ENCODE results near the gene PARP16. TPM values are rescaled to one million over a fixed set of nuclear protein-coding genes. Genes with fewer than 3 reads are reported as not detected.

PARP16 gene
- total and polyA plus RNA-seq, 9 of the 15 experiments (the other 6 are each of a cell fraction or from before 2014, with no cell fraction given), result 3.0 to 9.9 (median 5.8) TPM

DNA sequence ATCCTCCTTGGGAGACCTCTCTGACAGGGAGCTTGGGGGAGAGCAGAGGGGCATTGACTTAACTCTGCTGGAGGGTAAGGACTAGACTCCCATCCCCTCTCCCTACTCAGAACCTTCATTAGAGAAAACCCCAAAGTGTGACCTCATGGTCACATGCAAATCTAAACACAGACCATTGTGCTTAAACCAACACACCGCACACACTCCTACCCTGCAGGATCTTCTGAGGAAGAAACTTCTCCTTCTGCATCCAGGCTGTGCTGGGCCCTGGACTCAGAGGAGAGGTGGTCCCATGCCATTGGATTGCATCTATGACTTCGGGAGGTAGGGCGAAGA is 805 bp upstream of the PARP16 start:
- H3K9ac ChIP-seq (ENCODE audit: insufficient read depth in 1 of 2, low read depth in 2 of 2, low read length in 2 of 2), result peak overlapping the region; percentile 55 to 89; a peak in 3 of 4 replicates
- POLR2A ChIA-PET, result interaction anchor here (0.7 to 8.4 kb wide), 6 partner anchors 9 to 66 kb away, joined by 3 to 91 read pairs (median 5); partner anchors contain the start of genes RNU5A-1 and RNU5B-1
- H3K4me3 ChIP-seq, result no peak overlapping the region
- TF ChIP-seq ZNF445 (CRISPR knock-in tag; IDR thresholded peaks at IDR 0.05; ENCODE audit: low read depth) (no peak), BHLHE40 (IDR thresholded peaks at IDR 0.05; ENCODE audit: low read length) (0 out of 2 replicates have a peak, but pooled peaks have one; percentile 30), MAX (CRISPR knock-in tag; IDR thresholded peaks at IDR 0.05) (no peak), PHTF2 (CRISPR knock-in tag; IDR thresholded peaks at IDR 0.05) (no peak), ATF3 (IDR thresholded peaks at IDR 0.05) (peak; percentile 40; the same call in 1 of the 2 replicates), ATF3 (CRISPR knock-in tag; conservative IDR thresholded peaks at IDR 0.05) (no peak), JUND (IDR thresholded peaks at IDR 0.05; ENCODE audit: borderline replicate concordance, low read depth, low read length) (peak; percentile 23; the same call in 1 of the 2 replicates), JUND (tag; IDR thresholded peaks at IDR 0.05; ENCODE audit: borderline replicate concordance, low read depth, low read length) (no peak; the same call in 1 of the 3 replicates)
- TF ChIP-seq, protein P1, sequence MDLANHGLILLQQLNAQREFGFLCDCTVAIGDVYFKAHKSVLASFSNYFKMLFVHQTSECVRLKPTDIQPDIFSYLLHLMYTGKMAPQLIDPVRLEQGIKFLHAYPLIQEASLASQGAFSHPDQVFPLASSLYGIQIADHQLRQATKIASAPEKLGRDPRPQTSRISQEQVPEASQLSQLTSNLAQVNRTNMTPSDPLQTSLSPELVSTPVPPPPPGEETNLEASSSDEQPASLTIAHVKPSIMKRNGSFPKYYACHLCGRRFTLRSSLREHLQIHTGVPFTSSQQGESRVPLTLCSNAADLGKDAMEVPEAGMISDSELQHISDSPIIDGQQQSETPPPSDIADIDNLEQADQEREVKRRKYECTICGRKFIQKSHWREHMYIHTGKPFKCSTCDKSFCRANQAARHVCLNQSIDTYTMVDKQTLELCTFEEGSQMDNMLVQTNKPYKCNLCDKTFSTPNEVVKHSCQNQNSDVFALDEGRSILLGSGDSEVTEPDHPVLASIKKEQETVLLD (IDR thresholded peaks at IDR 0.05), result no peak

More for the DNA sequence above, 805 bp upstream of the PARP16 start:
- no peaks in the 10 kb centered on the region for H4K20me1 ChIP-seq (replicated peaks; ENCODE audit: control insufficient read depth, insufficient read depth, low read length)
- 74% methylated on average over 3 of the region's 3 CpGs for WGBS (ENCODE audit: insufficient coverage, low coverage, missing lambda C conversion rate)
- H3K4me2 ChIP-seq (ENCODE audit: insufficient read depth, low read length), result peak overlapping the region; percentile 85; the same call in 1 of the 2 replicates
- CTCF ChIA-PET (ENCODE audit: low intra/inter-chr PET ratio), result no interaction called here
- in situ Hi-C loops (cut with MboI), result no loop called here
- peak overlapping the region; percentile 95 for H2AFZ ChIP-seq (ENCODE audit: low read depth, low read length)
- no peak overlapping the region for H3K27ac ChIP-seq (ENCODE audit: extremely low read depth, low read depth, low read length)
- ATAC-seq, result no peak
- intact Hi-C loops (cut with micrococcal nuclease), result no loop called here
- FAIRE-seq, result no peak
- H3K9me3 ChIP-seq (replicated peaks; ENCODE audit: control insufficient read depth, insufficient read depth, low read depth, low read length), result no peaks in the 10 kb centered on the region
- no peaks in the 10 kb centered on the region for H3K9me1 ChIP-seq (ENCODE audit: control insufficient read depth, insufficient read depth, low read length)
- no TSS peak for BruUV-seq (replicated peaks)
- DNase-seq (ENCODE audit: extremely low read depth in 1 of 4, low spot score in 3 of 4), result peak in 1 of 4 experiments; percentile 2
- peaks cover 10 to 17% of the 10 kb centered on the region in 2 experiments; a peak in 4 of 5 replicates for H3K4me1 ChIP-seq (replicated peaks in 1 of 2; ENCODE audit: control insufficient read depth in 2 of 2, insufficient read depth in 2 of 2, low read length in 2 of 2)
- peaks cover 4% of the 10 kb centered on the region; the same call in 1 of the 3 replicates for H3K79me2 ChIP-seq (ENCODE audit: control insufficient read depth, insufficient read depth, low read length)
- H3K27me3 ChIP-seq (ENCODE audit: control insufficient read depth in 2 of 2, insufficient read depth in 2 of 2, low read length in 2 of 2), result no peaks in the 10 kb centered on the region
- no peaks in the 10 kb centered on the region for H3K36me3 ChIP-seq (ENCODE audit: control insufficient read depth, insufficient read depth, low read length)

Data from K562 (cell line).